GM15510 (cell line): Measurements from ENCODE around the gene NRF1.

Experiments
- POLR2A ChIP-seq: IDR thresholded peaks from 3 replicates; pipeline ENCODE4 v1.6.1; 2011; ENCODE audit warnings: borderline replicate concordance; ENCODE audit not compliant: insufficient read length; ENCODE audit errors: extremely low read depth

Gene NRF1

GRCh38 chr7:129740574-129741410 is 129.3 kb downstream of the NRF1 start:
- TF ChIP-seq POLR2A: no peak

DNA sequence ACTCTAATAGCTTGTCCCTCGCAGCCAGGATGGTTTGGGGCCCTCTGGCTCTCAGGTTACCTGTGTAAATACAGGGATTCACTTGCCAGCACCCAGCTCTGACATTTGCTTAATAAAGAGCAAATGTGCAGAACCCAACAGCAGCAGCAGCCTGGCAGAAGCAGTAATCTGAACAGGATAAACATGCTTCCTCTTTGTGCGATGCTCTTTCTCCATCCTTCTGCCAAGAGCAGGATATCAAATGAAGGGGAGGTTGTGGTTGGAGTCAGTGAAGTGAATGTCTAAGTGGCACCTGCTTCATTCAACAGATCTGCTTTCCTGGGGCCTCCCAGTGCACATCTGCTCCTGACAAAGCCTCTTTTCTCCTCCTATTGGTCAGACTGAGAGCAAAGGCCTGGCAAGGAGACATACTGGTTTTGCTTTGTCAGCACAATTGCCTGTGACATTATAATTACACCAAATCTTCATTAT is 130.3 kb downstream of the NRF1 start:
- TF ChIP-seq POLR2A: no peak

- TF ChIP-seq POLR2A: no peak
These were observed 130.7 kb downstream of the NRF1 start for GRCh38 chr7:129742256-129742655.

- no peak for TF ChIP-seq POLR2A
These were observed 135.5 kb downstream of the NRF1 start for GRCh38 chr7:129746857-129747529.

GRCh38 chr7:129748356-129749109 is 137.0 kb downstream of the NRF1 start:
- TF ChIP-seq POLR2A: no peak

DNA sequence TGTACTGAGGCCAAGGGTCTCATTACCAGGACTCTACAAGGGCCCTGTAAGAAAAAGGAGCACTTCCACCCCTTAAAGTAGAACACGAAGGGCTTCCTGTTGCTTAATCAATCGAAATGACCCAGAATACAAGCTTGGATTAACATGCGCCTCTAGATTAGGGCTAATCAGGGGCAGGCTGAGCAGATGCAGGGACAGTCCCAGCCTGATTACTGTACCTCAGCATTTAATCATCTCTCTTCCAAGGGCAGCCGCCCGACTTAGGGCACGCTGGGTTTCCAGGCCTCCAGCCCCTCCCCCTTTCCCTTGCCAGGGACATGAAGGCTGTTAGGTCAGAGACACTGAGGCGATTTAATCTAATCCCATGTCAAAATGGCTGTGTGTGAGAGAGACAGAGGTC is 138.6 kb downstream of the NRF1 start:
- no peak for TF ChIP-seq POLR2A

GRCh38 chr7:129750501-129750900 is 139.0 kb downstream of the NRF1 start:
- no peak for TF ChIP-seq POLR2A

GRCh38 chr7:129751916-129752315 is 140.4 kb downstream of the NRF1 start:
- TF ChIP-seq POLR2A: no peak

- TF ChIP-seq POLR2A: no peak
These were observed 141.2 kb downstream of the NRF1 start for GRCh38 chr7:129752760-129753159.

DNA sequence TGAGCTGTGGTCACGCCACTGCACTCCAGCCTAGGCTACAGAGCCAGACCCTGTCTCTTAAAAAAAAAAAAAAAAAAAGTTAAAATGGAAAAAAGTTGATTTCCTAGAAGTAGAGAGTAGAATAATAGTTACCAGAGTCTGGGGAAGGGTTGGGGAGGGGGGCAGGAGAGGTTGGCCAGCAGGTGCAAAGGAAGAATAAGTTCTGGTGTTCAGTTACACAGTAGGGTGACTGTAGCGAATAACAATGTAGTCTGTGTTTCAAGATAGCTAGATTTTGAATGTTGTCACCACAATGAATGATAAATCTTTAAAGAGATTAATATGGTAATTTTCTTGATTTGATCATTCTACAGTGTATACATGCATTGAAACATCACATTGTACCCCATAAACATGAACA is 142.9 kb downstream of the NRF1 start:
- no peak for TF ChIP-seq POLR2A

GRCh38 chr7:129757991-129758390 is 146.5 kb downstream of the NRF1 start:
- no peak for TF ChIP-seq POLR2A

DNA sequence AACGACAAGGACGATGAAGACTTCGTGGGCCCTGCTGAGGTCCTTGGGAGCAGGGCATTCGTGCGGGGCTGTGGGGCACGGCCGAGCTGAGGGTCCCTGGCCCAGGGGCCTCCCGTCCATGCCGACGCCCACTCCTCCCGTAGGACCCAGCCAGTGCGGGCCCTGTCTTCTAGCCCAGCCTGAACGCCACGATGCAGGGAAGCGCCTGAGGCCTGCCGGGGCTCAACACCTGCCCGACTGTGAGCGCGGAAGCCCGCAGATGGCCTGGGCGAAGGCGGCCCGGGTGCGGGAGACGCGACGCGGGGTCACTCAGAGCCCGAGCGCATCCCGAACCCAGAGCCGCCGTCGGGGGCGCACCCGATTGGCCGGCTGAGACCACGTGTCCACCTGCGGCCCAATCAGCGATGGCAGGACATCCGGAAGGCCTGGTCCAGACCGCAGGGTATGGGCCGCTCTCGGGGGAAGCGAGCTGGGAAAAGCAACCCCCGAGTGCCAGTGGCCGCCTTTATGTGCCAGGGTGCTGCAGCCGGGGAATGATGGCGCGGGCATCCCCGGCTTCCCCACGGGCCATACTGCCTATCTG is 151.0 kb downstream of the NRF1 start:
- TF ChIP-seq POLR2A: no peak

DNA sequence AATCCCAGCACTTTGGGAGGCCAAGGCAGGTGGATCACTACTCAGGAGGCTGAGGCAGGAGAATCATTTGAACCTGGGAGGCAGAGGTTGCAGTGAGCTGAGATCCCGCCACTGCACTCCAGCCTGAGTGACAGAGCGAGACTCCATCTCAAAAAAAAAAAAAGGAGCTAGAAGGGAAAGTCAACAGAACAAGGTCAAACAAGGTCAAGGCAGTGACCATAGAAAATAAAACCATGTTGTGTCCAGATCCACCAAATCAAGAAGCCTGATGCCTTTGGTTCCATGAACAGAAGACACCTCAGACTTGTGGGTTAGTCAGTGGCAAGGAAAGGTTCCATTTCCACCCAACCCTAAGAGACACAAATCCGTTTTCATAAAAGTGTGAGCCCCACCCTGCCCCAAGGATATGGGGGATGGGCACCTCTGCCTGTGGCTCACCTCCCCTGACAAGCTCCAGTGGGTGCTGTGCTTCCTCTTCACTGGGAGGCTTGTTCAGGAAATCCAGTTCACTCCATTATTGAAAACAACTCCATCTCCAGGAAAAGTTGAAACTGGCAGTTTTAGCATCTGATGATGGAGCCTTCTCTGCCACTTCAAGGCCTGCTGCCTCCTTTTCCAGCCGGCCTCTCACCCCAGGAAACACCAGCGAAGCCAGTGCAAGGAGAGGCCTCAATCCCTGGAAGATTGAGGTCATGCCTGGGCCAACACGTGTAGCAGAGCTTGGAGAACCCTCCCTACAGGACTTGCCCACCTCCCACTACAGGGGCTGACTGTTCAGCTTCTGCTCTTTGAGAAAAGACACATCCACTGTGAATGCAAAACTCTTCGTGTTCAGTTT is 152.9 kb downstream of the NRF1 start:
- TF ChIP-seq POLR2A: no peak

- no peak for TF ChIP-seq POLR2A
These were observed 153.8 kb downstream of the NRF1 start for GRCh38 chr7:129765352-129765751.
